Measurements from ENCODE around the gene PCDHGA12.

DNA sequence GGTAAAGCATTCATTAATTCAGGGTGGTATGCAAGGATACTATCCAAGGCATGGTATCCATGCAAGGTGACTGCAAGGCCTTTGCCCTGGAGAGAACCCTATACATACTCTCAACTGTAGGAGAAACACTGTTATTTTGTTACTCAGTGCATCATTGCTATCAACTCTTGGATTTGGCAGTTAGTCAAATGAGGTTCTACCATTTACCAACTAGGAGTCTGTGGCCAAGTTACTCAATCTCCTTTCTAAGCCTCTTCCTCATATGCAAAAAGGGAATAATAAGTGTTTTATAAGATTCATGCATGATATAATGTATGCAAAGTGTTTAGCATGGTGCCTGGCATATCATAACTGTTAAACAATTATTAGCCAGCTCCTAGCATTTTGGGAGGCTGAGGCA, 49.5 kb downstream of the PCDHGA12 start:
- TF ChIP-seq, protein P1, sequence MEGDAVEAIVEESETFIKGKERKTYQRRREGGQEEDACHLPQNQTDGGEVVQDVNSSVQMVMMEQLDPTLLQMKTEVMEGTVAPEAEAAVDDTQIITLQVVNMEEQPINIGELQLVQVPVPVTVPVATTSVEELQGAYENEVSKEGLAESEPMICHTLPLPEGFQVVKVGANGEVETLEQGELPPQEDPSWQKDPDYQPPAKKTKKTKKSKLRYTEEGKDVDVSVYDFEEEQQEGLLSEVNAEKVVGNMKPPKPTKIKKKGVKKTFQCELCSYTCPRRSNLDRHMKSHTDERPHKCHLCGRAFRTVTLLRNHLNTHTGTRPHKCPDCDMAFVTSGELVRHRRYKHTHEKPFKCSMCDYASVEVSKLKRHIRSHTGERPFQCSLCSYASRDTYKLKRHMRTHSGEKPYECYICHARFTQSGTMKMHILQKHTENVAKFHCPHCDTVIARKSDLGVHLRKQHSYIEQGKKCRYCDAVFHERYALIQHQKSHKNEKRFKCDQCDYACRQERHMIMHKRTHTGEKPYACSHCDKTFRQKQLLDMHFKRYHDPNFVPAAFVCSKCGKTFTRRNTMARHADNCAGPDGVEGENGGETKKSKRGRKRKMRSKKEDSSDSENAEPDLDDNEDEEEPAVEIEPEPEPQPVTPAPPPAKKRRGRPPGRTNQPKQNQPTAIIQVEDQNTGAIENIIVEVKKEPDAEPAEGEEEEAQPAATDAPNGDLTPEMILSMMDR (conservative IDR thresholded peaks at IDR 0.05; ENCODE audit: low read length), result no peak
- no peak for TF ChIP-seq EZH2phosphoT487 (IDR thresholded peaks at IDR 0.05; ENCODE audit: borderline replicate concordance)
